ENCODE data around the gene REV3L.

REV3L gene

GRCh38 chr6:111450636-111451035 is 32.4 kb downstream of the REV3L start:
- Histone ChIP-seq H3K27me3 (replicated peaks; ENCODE audit: control insufficient read depth, insufficient read depth, low read length) (no peaks in the 10 kb centered on the region), H3K4me3 (replicated peaks; ENCODE audit: low read depth, low read length) (no peak overlapping the region), H3K36me3 (ENCODE audit: control insufficient read depth, insufficient read depth, low read length) (no peaks in the 10 kb centered on the region; the same call in none of the 2 replicates)
- DNase-seq (ENCODE audit: extremely low read depth, insufficient read length), result no peak
- no peak for TF ChIP-seq CTCF (IDR thresholded peaks at IDR 0.05; ENCODE audit: insufficient read depth, low read length, poor library complexity, severe bottlenecking)

GRCh38 chr6:111450087-111450486 is 32.9 kb downstream of the REV3L start:
- TF ChIP-seq CTCF (IDR thresholded peaks at IDR 0.05; ENCODE audit: insufficient read depth, low read length, poor library complexity, severe bottlenecking), result no peak
- DNase-seq (ENCODE audit: extremely low read depth, insufficient read length), result no peak
- Histone ChIP-seq H3K4me3 (replicated peaks; ENCODE audit: low read depth, low read length) (no peak overlapping the region), H3K27me3 (replicated peaks; ENCODE audit: control insufficient read depth, insufficient read depth, low read length) (no peaks in the 10 kb centered on the region), H3K36me3 (ENCODE audit: control insufficient read depth, insufficient read depth, low read length) (no peaks in the 10 kb centered on the region; the same call in none of the 2 replicates)

- Histone ChIP-seq H3K36me3 (ENCODE audit: control insufficient read depth, insufficient read depth, low read length) (no peaks in the 10 kb centered on the region; the same call in none of the 2 replicates), H3K27me3 (replicated peaks; ENCODE audit: control insufficient read depth, insufficient read depth, low read length) (no peaks in the 10 kb centered on the region), H3K4me3 (replicated peaks; ENCODE audit: low read depth, low read length) (no peak overlapping the region)
- no peak for TF ChIP-seq CTCF (IDR thresholded peaks at IDR 0.05; ENCODE audit: insufficient read depth, low read length, poor library complexity, severe bottlenecking)
- DNase-seq (ENCODE audit: extremely low read depth, insufficient read length), result no peak
Measured at GRCh38 chr6:111449129-111449528, 33.9 kb downstream of the REV3L start.

- H3K36me3 ChIP-seq (ENCODE audit: control insufficient read depth, insufficient read depth, low read length), result no peaks in the 10 kb centered on the region; the same call in none of the 2 replicates
- no peaks in the 10 kb centered on the region for H3K27me3 ChIP-seq (replicated peaks; ENCODE audit: control insufficient read depth, insufficient read depth, low read length)
- no peak for TF ChIP-seq CTCF (IDR thresholded peaks at IDR 0.05; ENCODE audit: insufficient read depth, low read length, poor library complexity, severe bottlenecking)
- no peak for DNase-seq (ENCODE audit: extremely low read depth, insufficient read length)
- H3K4me3 ChIP-seq (replicated peaks; ENCODE audit: low read depth, low read length), result no peak overlapping the region
Measured at GRCh38 chr6:111447051-111447450, 36.0 kb downstream of the REV3L start.

- H3K27me3 ChIP-seq (replicated peaks; ENCODE audit: control insufficient read depth, insufficient read depth, low read length), result no peaks in the 10 kb centered on the region
- no peak for TF ChIP-seq CTCF (IDR thresholded peaks at IDR 0.05; ENCODE audit: insufficient read depth, low read length, poor library complexity, severe bottlenecking)
- no peak for DNase-seq (ENCODE audit: extremely low read depth, insufficient read length)
- no peak overlapping the region for H3K4me3 ChIP-seq (replicated peaks; ENCODE audit: low read depth, low read length)
- no peaks in the 10 kb centered on the region; the same call in none of the 2 replicates for H3K36me3 ChIP-seq (ENCODE audit: control insufficient read depth, insufficient read depth, low read length)
Measured at GRCh38 chr6:111445861-111446267, 37.2 kb downstream of the REV3L start.

- TF ChIP-seq CTCF (IDR thresholded peaks at IDR 0.05; ENCODE audit: insufficient read depth, low read length, poor library complexity, severe bottlenecking), result no peak
- Histone ChIP-seq H3K4me3 (replicated peaks; ENCODE audit: low read depth, low read length) (no peak overlapping the region), H3K27me3 (replicated peaks; ENCODE audit: control insufficient read depth, insufficient read depth, low read length) (no peaks in the 10 kb centered on the region), H3K36me3 (ENCODE audit: control insufficient read depth, insufficient read depth, low read length) (no peaks in the 10 kb centered on the region; the same call in 1 of the 2 replicates)
- no peak for DNase-seq (ENCODE audit: extremely low read depth, insufficient read length)
Measured at GRCh38 chr6:111444794-111445193, 38.2 kb downstream of the REV3L start.
